Measurements from ENCODE around the gene MAP3K12. TPM values are rescaled to one million over a fixed set of nuclear protein-coding genes. Genes with fewer than 3 reads are reported as not detected.
"Not testable (repeated sequence)": the region's sequence is repeated elsewhere in the genome, so short reads cannot be mapped to it uniquely, and the experiment has no call there.

The MAP3K12 gene, protein sequence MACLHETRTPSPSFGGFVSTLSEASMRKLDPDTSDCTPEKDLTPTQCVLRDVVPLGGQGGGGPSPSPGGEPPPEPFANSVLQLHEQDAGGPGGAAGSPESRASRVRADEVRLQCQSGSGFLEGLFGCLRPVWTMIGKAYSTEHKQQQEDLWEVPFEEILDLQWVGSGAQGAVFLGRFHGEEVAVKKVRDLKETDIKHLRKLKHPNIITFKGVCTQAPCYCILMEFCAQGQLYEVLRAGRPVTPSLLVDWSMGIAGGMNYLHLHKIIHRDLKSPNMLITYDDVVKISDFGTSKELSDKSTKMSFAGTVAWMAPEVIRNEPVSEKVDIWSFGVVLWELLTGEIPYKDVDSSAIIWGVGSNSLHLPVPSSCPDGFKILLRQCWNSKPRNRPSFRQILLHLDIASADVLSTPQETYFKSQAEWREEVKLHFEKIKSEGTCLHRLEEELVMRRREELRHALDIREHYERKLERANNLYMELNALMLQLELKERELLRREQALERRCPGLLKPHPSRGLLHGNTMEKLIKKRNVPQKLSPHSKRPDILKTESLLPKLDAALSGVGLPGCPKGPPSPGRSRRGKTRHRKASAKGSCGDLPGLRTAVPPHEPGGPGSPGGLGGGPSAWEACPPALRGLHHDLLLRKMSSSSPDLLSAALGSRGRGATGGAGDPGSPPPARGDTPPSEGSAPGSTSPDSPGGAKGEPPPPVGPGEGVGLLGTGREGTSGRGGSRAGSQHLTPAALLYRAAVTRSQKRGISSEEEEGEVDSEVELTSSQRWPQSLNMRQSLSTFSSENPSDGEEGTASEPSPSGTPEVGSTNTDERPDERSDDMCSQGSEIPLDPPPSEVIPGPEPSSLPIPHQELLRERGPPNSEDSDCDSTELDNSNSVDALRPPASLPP
- total RNA-seq = 10 to 100 TPM in 1 of 3 donors, 1 to 10 TPM in 2; 3.2 to 18.8 (median 8.9) TPM
- long read RNA-seq, donor 1, partial matches to known transcripts = 2 of 24 reads
- long read RNA-seq, donor 1, other reads (novel, unspliced or antisense) = 19 of 24 reads
- long read RNA-seq, donor 2, partial matches to known transcripts = 0 of 13 reads
- long read RNA-seq, donor 2, other reads (novel, unspliced or antisense) = 13 of 13 reads

DNA sequence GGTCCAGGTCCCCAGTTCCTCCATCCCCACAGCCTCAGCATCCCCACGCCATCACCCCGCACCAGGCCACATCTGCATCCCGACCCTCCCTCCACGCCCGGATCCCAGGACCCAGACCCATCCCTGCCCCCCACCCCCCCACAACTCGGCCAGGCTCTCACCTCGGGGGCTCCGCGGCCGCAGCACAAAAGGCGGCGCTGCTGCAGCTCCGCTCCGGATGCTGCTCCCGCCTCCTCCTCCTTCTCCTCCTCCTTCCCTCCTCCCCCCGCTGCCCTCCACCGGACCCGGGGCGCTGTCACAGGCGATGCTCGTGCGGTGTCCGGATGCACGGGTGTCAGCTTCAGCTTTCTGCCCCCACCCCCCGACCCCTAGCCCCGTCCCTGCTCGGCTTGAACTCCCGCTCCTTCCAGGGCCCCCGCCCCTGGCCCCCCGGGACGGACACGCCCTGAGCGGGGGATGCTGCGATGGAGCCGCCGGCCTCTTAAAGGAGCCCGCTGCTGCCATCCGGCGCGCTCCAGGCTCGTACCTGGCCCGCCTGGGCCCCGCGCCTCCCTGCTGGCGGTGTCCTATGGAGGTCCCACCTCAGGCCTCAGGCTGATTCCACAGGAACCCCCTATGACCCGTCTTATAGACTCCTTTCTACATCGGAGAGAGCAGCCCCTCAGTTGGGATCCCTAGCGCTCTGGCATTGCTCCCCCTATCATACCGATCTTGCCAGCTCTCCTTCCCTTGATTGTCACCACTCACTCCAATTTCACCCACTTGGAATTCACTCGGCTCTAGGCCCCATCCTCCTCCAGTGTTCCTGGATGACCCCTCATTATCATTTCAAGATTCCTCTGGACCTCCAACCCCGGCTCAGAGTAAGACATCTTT is at the start of gene MAP3K12:
Gene MAP3K12, minus strand, starts transcription at position 193 of the 876 bp plus-strand sequence. CDS start 12,067 bp downstream, outside the sequence.
- DNase-seq (peak; percentile 64 to 87 (median 75)), ATAC-seq (peak; percentile 8)
- H3K9me3 ChIP-seq = no peaks in the 10 kb centered on the region
- H3K4me3 ChIP-seq = no peak within 1 kb of the TSS
- TF ChIP-seq, protein P1, sequence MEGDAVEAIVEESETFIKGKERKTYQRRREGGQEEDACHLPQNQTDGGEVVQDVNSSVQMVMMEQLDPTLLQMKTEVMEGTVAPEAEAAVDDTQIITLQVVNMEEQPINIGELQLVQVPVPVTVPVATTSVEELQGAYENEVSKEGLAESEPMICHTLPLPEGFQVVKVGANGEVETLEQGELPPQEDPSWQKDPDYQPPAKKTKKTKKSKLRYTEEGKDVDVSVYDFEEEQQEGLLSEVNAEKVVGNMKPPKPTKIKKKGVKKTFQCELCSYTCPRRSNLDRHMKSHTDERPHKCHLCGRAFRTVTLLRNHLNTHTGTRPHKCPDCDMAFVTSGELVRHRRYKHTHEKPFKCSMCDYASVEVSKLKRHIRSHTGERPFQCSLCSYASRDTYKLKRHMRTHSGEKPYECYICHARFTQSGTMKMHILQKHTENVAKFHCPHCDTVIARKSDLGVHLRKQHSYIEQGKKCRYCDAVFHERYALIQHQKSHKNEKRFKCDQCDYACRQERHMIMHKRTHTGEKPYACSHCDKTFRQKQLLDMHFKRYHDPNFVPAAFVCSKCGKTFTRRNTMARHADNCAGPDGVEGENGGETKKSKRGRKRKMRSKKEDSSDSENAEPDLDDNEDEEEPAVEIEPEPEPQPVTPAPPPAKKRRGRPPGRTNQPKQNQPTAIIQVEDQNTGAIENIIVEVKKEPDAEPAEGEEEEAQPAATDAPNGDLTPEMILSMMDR (IDR thresholded peaks at IDR 0.05) = no peak
- intact Hi-C loops (cut with DNase I, micrococcal nuclease) = no loop called here
- H3K36me3 ChIP-seq (ENCODE audit: low read depth) = peaks cover 6% of the 10 kb centered on the region
- peaks cover 25% of the 10 kb centered on the region for H3K4me1 ChIP-seq (ENCODE audit: low read depth)

DNA sequence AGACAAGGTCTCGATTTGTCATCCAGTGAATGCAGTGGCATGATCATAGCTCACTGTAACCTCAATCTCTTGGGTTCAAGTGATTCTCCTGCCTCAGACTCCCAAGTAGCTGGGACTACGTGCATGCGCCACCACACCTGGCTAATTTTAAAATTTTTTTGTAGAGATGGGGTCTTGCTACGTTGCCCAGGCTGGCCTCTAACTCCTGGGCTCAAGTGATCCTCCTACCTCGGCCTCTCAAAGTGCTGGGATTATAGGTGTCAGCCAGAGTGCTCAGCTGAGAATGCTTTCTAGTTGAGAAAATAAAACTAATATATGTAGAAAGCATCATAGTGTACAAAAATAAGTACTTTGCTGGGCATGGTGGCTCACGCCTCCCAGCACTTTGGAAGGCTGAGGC is 49.1 kb upstream of the MAP3K12 start:
- not testable (repeated sequence) for H3K4me3 ChIP-seq; H3K36me3 ChIP-seq (ENCODE audit: low read depth)

GRCh38 chr12:53543539-53543938 is 44.3 kb upstream of the MAP3K12 start:
- intact Hi-C loops (cut with DNase I, micrococcal nuclease) = loop anchor here in 1 of 2 donors (10.0 kb wide), 1 partner anchor 131 kb away; the partner anchor contains the start of gene ATP5MC2
- Histone ChIP-seq H3K4me1 (ENCODE audit: low read depth) (peaks cover 9% of the 10 kb centered on the region), H3K4me3 (no peak overlapping the region), H3K36me3 (ENCODE audit: low read depth) (no peaks in the 10 kb centered on the region), H3K9me3 (no peaks in the 10 kb centered on the region)
- ATAC-seq = peak; percentile 90
- TF ChIP-seq, protein P1 (IDR thresholded peaks at IDR 0.05) = peak; percentile 55
- peak in 2 of 3 donors; percentile 57 to 68 for DNase-seq

More for the DNA sequence above, 49.1 kb upstream of the MAP3K12 start:
- not testable (repeated sequence) for ATAC-seq; H3K9me3 ChIP-seq; H3K4me1 ChIP-seq (ENCODE audit: low read depth); DNase-seq
- intact Hi-C loops (cut with DNase I, micrococcal nuclease) = loop anchor here in 1 of 2 donors (10.0 kb wide), 1 partner anchor 126 kb away; the partner anchor contains the start of gene ATP5MC2

- DNase-seq (no peak), ATAC-seq (no peak)
- intact Hi-C loops (cut with DNase I, micrococcal nuclease) = no loop called here
- TF ChIP-seq, protein P1 (IDR thresholded peaks at IDR 0.05) = no peak
- H3K4me1 ChIP-seq (ENCODE audit: low read depth) = peaks cover 9% of the 10 kb centered on the region
- no peaks in the 10 kb centered on the region for H3K9me3 ChIP-seq
- no peak overlapping the region for H3K4me3 ChIP-seq
- H3K36me3 ChIP-seq (ENCODE audit: low read depth) = no peaks in the 10 kb centered on the region
These were observed 40.3 kb upstream of the MAP3K12 start for GRCh38 chr12:53539526-53539925.

GRCh38 chr12:53538209-53538689 is 39.0 kb upstream of the MAP3K12 start:
- Histone ChIP-seq H3K4me3 (no peak overlapping the region), H3K4me1 (ENCODE audit: low read depth) (peaks cover 9% of the 10 kb centered on the region), H3K36me3 (ENCODE audit: low read depth) (peaks cover 4% of the 10 kb centered on the region), H3K9me3 (no peaks in the 10 kb centered on the region)
- TF ChIP-seq, protein P1 (IDR thresholded peaks at IDR 0.05) = no peak
- ATAC-seq (peak; percentile 98), DNase-seq (peak in 1 of 3 donors; percentile 59)
- intact Hi-C loops (cut with DNase I, micrococcal nuclease) = no loop called here

Data from mucosa of descending colon (tissue), 3 donors.